RWPE2 (cell line): ENCODE data around the gene ETV6.

ENCODE experiments used
- ATAC-seq: fragments of 200-7000 bp; cut with Tn5 transposase; 3 replicates; pipeline ENCODE4 v1.9.1; 2021; ENCODE audit warnings: low read depth
- DNase-seq: peaks from one replicate; pipeline ENCODE4 v3.0.0-alpha.2; 2020; ENCODE audit warnings: low spot score
- H3K27ac ChIP-seq: fragments of 450-650 bp; 2 replicates; pipeline ENCODE4 v1.5.1; 2017; ENCODE audit warnings: mild to moderate bottlenecking; ENCODE audit not compliant: poor library complexity, severe bottlenecking
- H3K27me3 ChIP-seq: fragments of 250-450 bp; sonication (Bioruptor Pico); 2 replicates; pipeline ENCODE4 v1.5.1; 2021; ENCODE audit warnings: mild to moderate bottlenecking, moderate library complexity; ENCODE audit not compliant: insufficient read depth, poor library complexity, severe bottlenecking
- H3K36me3 ChIP-seq: fragments of 250-450 bp; sonication (Bioruptor Pico); 2 replicates; pipeline ENCODE4 v1.5.1; 2020; ENCODE audit warnings: low read depth, mild to moderate bottlenecking, moderate library complexity
- H3K4me1 ChIP-seq: fragments of 250-450 bp; sonication (Bioruptor Pico); 2 replicates; pipeline ENCODE4 v1.5.1; 2021; ENCODE audit warnings: mild to moderate bottlenecking, moderate library complexity; ENCODE audit not compliant: insufficient read depth, poor library complexity, severe bottlenecking
- H3K4me3 ChIP-seq: fragments of 250-450 bp; sonication (Bioruptor Pico); 2 replicates; pipeline ENCODE4 v1.5.1; 2021; ENCODE audit warnings: mild to moderate bottlenecking, moderate library complexity; ENCODE audit not compliant: severe bottlenecking
- H3K9me3 ChIP-seq: fragments of 250-450 bp; sonication (Bioruptor Pico); 2 replicates; pipeline ENCODE4 v1.5.1; 2021; ENCODE audit warnings: mild to moderate bottlenecking, moderate library complexity; ENCODE audit not compliant: severe bottlenecking
- TF ChIP-seq, protein P1 (sequence below): fragments of 450-650 bp; IDR thresholded peaks from one replicate; pipeline ENCODE4 v1.5.1; 2017; ENCODE audit warnings: mild to moderate bottlenecking, moderate library complexity; ENCODE audit not compliant: poor library complexity, severe bottlenecking

ETV6 gene

DNA sequence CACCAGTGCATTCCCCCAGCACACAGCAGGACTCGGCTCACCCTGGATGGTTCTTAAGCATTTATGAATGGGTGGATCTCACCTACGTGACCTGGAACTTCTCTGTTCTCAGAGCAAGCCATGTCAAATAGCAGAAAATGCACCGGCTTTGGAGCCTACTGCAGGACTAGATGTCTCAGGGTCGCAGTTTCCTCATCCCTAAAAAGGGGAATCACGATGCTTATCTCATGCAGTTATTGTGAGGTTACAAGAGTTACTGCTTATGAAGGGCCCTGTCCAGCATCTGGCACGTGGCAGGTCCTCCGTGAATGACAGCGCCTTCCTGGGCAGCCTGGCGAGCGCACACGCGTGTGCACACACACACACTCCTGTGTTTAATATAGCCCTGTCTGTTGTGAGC is 128.5 kb downstream of the ETV6 start:
- no peaks in the 10 kb centered on the region for H3K9me3 ChIP-seq
- no peak overlapping the region for H3K4me3 ChIP-seq
- H3K4me1 ChIP-seq = no peaks in the 10 kb centered on the region
- DNase-seq = no peak
- H3K27ac ChIP-seq = no peak overlapping the region
- H3K36me3 ChIP-seq = no peaks in the 10 kb centered on the region
- TF ChIP-seq, protein P1, sequence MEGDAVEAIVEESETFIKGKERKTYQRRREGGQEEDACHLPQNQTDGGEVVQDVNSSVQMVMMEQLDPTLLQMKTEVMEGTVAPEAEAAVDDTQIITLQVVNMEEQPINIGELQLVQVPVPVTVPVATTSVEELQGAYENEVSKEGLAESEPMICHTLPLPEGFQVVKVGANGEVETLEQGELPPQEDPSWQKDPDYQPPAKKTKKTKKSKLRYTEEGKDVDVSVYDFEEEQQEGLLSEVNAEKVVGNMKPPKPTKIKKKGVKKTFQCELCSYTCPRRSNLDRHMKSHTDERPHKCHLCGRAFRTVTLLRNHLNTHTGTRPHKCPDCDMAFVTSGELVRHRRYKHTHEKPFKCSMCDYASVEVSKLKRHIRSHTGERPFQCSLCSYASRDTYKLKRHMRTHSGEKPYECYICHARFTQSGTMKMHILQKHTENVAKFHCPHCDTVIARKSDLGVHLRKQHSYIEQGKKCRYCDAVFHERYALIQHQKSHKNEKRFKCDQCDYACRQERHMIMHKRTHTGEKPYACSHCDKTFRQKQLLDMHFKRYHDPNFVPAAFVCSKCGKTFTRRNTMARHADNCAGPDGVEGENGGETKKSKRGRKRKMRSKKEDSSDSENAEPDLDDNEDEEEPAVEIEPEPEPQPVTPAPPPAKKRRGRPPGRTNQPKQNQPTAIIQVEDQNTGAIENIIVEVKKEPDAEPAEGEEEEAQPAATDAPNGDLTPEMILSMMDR = no peak
- ATAC-seq = no peak
- no peaks in the 10 kb centered on the region for H3K27me3 ChIP-seq

DNA sequence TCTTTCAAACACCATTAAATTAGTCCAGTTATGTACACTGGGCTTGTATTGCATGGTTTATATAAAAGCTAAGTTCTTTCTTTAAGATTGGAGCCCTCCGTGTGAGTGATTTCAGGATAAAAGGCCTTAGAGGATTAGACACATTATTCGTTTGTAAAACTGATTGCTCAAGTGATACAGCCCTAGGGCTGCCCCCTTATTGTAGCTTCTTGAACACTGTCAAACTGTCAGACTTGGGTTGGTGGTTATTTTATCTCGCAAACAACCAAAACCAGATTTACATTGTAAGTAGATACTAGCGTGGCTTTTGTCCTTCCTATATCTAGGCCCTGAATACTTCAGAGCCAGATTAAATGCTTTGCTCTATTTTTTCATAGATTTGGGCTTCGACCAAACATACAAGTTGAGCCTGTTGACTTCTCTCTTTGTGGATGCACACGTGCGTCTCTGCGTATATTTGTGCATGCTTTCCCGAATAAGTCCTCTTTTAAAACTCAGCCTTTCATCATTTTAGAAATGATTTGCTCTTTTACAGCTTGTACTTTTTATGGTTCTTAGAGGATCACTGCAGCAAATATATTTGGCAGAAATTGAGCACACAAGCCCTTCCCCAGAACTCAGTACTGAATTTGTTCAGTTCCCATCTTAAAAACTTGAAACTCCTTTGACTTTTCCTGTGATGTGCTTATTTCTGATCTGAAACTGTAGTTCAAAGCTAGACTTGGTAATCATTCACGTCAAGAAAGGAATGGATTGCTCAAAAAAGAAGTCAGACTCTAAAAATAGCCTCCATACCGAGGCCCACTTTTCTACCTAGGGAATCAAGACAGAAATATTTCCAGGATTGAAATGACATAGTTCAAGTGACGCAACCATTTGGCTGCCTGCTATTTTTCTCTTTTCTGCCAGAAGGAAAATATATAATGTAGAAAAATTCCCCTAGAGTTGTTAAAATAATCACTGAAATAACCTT is 129.5 kb downstream of the ETV6 start:
- Histone ChIP-seq H3K27me3 (no peaks in the 10 kb centered on the region), H3K9me3 (no peaks in the 10 kb centered on the region), H3K36me3 (no peaks in the 10 kb centered on the region), H3K4me1 (no peaks in the 10 kb centered on the region), H3K27ac (no peak overlapping the region), H3K4me3 (no peak overlapping the region)
- DNase-seq (no peak), ATAC-seq (no peak)
- TF ChIP-seq, protein P1 = no peak

DNA sequence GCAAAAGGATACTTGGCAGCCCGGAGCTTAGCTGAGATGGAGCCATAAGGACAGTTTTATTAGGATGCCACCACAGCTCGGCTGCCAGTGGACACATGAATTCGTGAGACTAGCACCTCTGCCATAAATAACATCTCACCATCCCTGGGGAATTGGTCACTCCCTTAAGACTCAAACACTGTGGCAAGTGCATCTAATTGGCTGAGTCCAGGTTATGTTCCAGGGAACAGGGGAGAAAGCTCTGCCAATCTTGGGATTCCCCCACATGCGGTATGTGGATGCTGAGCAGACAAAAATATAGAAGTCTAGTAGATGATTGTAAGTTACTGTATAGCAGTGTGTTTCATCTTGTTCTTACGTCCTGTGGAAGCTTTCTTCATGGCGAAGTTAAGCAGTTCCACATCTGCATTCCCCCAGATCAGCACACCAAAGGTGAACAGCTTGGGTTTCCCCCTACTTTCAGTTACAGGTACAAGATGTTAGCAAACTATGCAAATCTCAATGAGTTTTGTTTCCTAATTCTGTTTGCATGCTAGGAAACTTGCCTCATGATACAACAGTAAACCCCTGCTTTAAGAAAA is 131.1 kb downstream of the ETV6 start:
- Histone ChIP-seq H3K36me3 (no peaks in the 10 kb centered on the region), H3K27me3 (no peaks in the 10 kb centered on the region), H3K4me3 (no peak overlapping the region), H3K4me1 (peaks cover 6% of the 10 kb centered on the region), H3K27ac (no peak overlapping the region), H3K9me3 (no peaks in the 10 kb centered on the region)
- no peak for ATAC-seq
- DNase-seq = no peak
- TF ChIP-seq, protein P1 = no peak

DNA sequence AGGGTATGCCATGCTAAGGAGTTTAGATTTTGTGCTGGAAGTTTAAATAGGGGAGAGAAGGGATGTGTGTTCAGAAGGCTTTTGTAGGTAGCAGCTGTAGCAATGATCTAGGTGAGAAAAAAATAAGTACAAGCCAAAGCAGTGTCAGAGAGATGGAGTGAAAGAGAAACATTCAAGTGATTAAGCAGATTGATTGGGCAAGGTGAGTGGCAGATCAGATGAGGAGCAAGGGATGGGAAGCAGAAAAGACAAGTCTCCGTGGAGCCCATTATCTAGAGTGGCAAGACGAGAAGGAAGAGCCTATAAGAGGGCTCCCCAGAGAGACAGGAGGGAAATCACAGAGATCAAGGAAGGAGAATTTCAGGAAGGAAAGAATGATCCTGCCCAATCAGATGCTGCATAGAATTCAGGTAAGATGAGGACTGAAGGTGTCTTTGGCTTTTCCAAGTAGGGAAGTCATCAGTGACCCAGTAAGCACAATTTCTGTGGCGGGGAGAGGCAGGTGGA is 133.5 kb downstream of the ETV6 start:
- Histone ChIP-seq H3K9me3 (no peaks in the 10 kb centered on the region), H3K27ac (no peak overlapping the region), H3K4me3 (no peak overlapping the region), H3K27me3 (no peaks in the 10 kb centered on the region), H3K36me3 (no peaks in the 10 kb centered on the region), H3K4me1 (peaks cover 6% of the 10 kb centered on the region)
- DNase-seq = no peak
- TF ChIP-seq, protein P1 = no peak
- no peak for ATAC-seq
